ENCODE results near the gene CCDC184. TPM values are rescaled to one million over a fixed set of nuclear protein-coding genes. Genes with fewer than 3 reads are reported as not detected.

CCDC184 gene
- total RNA-seq, 1 donor from 2014 or later = 1.7 TPM

- H3K4me1 Mint-ChIP-seq = peaks cover 75% of the 10 kb centered on the region
- H3K4me3 Mint-ChIP-seq = peak overlapping the region; percentile 4
- no peaks in the 10 kb centered on the region for H3K27me3 Mint-ChIP-seq (ENCODE audit: low read depth)
- H3K9me3 Mint-ChIP-seq = no peaks in the 10 kb centered on the region
- DNase-seq (ENCODE audit: low spot score in 2 of 2, unreplicated experiment in 2 of 2) = no peak
- TF ChIP-seq, protein P1, sequence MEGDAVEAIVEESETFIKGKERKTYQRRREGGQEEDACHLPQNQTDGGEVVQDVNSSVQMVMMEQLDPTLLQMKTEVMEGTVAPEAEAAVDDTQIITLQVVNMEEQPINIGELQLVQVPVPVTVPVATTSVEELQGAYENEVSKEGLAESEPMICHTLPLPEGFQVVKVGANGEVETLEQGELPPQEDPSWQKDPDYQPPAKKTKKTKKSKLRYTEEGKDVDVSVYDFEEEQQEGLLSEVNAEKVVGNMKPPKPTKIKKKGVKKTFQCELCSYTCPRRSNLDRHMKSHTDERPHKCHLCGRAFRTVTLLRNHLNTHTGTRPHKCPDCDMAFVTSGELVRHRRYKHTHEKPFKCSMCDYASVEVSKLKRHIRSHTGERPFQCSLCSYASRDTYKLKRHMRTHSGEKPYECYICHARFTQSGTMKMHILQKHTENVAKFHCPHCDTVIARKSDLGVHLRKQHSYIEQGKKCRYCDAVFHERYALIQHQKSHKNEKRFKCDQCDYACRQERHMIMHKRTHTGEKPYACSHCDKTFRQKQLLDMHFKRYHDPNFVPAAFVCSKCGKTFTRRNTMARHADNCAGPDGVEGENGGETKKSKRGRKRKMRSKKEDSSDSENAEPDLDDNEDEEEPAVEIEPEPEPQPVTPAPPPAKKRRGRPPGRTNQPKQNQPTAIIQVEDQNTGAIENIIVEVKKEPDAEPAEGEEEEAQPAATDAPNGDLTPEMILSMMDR (IDR thresholded peaks at IDR 0.05; ENCODE audit: unreplicated experiment) = no peak
- no peaks in the 10 kb centered on the region for H3K36me3 Mint-ChIP-seq
- peak overlapping the region; percentile 92 for H3K27ac Mint-ChIP-seq
Measured at GRCh38 chr12:48194799-48195201, 11.4 kb downstream of the CCDC184 start.

DNA sequence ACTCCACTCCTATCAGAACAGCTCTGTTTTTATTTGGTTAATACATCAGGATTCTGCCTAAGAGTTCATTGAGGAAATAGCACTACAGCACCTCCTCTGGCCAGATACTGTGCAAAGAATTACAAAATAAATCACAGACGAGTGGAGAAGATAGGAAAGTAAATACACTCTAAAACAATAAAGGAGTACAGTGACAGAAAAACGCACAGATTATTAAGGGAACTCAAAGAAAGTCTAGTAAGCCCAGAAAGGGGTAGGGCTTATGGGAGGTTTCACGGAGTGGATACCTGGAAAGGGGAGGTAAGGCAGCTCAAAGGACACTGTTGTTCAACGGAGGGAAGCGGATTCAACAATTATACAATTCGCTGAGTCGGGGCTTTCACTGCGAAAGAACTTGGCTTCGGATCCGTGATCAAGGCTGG is 14.1 kb downstream of the CCDC184 start:
- peak overlapping the region; percentile 88 for H3K27ac Mint-ChIP-seq
- H3K4me1 Mint-ChIP-seq = peaks cover 67% of the 10 kb centered on the region
- H3K36me3 Mint-ChIP-seq = peaks cover 16% of the 10 kb centered on the region
- no peak for DNase-seq (ENCODE audit: low spot score in 2 of 2, unreplicated experiment in 2 of 2)
- H3K4me3 Mint-ChIP-seq = peak overlapping the region; percentile 68
- no peaks in the 10 kb centered on the region for H3K27me3 Mint-ChIP-seq (ENCODE audit: low read depth)
- H3K9me3 Mint-ChIP-seq = peaks cover 15% of the 10 kb centered on the region
- TF ChIP-seq, protein P1 (IDR thresholded peaks at IDR 0.05; ENCODE audit: unreplicated experiment) = peak; percentile 13

GRCh38 chr12:48197971-48198671 is 14.7 kb downstream of the CCDC184 start:
- DNase-seq (ENCODE audit: low spot score in 2 of 2, unreplicated experiment in 2 of 2) = peak; percentile 62 to 83
- peaks cover 21% of the 10 kb centered on the region for H3K36me3 Mint-ChIP-seq
- no peaks in the 10 kb centered on the region for H3K27me3 Mint-ChIP-seq (ENCODE audit: low read depth)
- peaks cover 63% of the 10 kb centered on the region for H3K4me1 Mint-ChIP-seq
- H3K4me3 Mint-ChIP-seq = peak overlapping the region; percentile 68
- H3K27ac Mint-ChIP-seq = peak overlapping the region; percentile 88
- TF ChIP-seq, protein P1 (IDR thresholded peaks at IDR 0.05; ENCODE audit: unreplicated experiment) = peak; percentile 3
- H3K9me3 Mint-ChIP-seq = peaks cover 20% of the 10 kb centered on the region

- H3K27ac Mint-ChIP-seq = peak overlapping the region; percentile 88
Measured at GRCh38 chr12:48198672-48198971, 15.2 kb downstream of the CCDC184 start.

GRCh38 chr12:48198985-48199384 is 15.5 kb downstream of the CCDC184 start:
- Mint-ChIP-seq H3K27me3 (ENCODE audit: low read depth) (no peaks in the 10 kb centered on the region), H3K36me3 (peaks cover 28% of the 10 kb centered on the region), H3K27ac (peak overlapping the region; percentile 88), H3K4me3 (peak overlapping the region; percentile 68), H3K9me3 (peaks cover 29% of the 10 kb centered on the region), H3K4me1 (peaks cover 54% of the 10 kb centered on the region)
- no peak for DNase-seq (ENCODE audit: low spot score in 2 of 2, unreplicated experiment in 2 of 2)
- TF ChIP-seq, protein P1 (IDR thresholded peaks at IDR 0.05; ENCODE audit: unreplicated experiment) = no peak

More at GRCh38 chr12:48198672-48198971, 15.2 kb downstream of the CCDC184 start:
- peaks cover 24% of the 10 kb centered on the region for H3K36me3 Mint-ChIP-seq
- H3K27me3 Mint-ChIP-seq (ENCODE audit: low read depth) = no peaks in the 10 kb centered on the region
- TF ChIP-seq, protein P1 (IDR thresholded peaks at IDR 0.05; ENCODE audit: unreplicated experiment) = no peak
- peaks cover 25% of the 10 kb centered on the region for H3K9me3 Mint-ChIP-seq
- peaks cover 58% of the 10 kb centered on the region for H3K4me1 Mint-ChIP-seq
- peak overlapping the region; percentile 68 for H3K4me3 Mint-ChIP-seq
- peak in 1 of 2 experiments; percentile 47 for DNase-seq (ENCODE audit: low spot score in 2 of 2, unreplicated experiment in 2 of 2)

Data from mesothelial cell of epicardium (in vitro differentiated cells).